Activated effector memory CD4-positive, alpha-beta T cell treated with Interleukin-2 at 50 U/mL for 16 hours (primary cell): ENCODE results near the gene ADGRG6.
"Not testable (repeated sequence)": the region's sequence is repeated elsewhere in the genome, so short reads cannot be mapped to it uniquely, and the experiment has no call there.

ENCODE experiments used
- DNase-seq: peaks from one replicate; pipeline ENCODE4 v3.0.0-alpha.2; 2020

Gene ADGRG6

GRCh38 chr6:142323377-142323776, 21.6 kb downstream of the ADGRG6 start:
- DNase-seq, result no peak

GRCh38 chr6:142324111-142324510, 22.3 kb downstream of the ADGRG6 start:
- no peak for DNase-seq

- no peak for DNase-seq
Observed at GRCh38 chr6:142325111-142325510, 23.3 kb downstream of the ADGRG6 start.

GRCh38 chr6:142326540-142326939, 24.7 kb downstream of the ADGRG6 start:
- no peak for DNase-seq

GRCh38 chr6:142328070-142328469, 26.3 kb downstream of the ADGRG6 start:
- no peak for DNase-seq

- no peak for DNase-seq
Observed at GRCh38 chr6:142329486-142330113, 27.8 kb downstream of the ADGRG6 start.

GRCh38 chr6:142331075-142331551, 29.3 kb downstream of the ADGRG6 start:
- DNase-seq, result no peak

- no peak for DNase-seq
Observed at GRCh38 chr6:142331601-142332000, 29.8 kb downstream of the ADGRG6 start.

GRCh38 chr6:142332393-142333098, 30.7 kb downstream of the ADGRG6 start:
- no peak for DNase-seq

GRCh38 chr6:142333431-142333830, 31.6 kb downstream of the ADGRG6 start:
- DNase-seq, result no peak

GRCh38 chr6:142334294-142334693, 32.5 kb downstream of the ADGRG6 start:
- DNase-seq, result no peak

GRCh38 chr6:142335415-142335814, 33.6 kb downstream of the ADGRG6 start:
- no peak for DNase-seq

- DNase-seq, result no peak
Observed at GRCh38 chr6:142336183-142336582, 34.4 kb downstream of the ADGRG6 start.

GRCh38 chr6:142336787-142337186, 35.0 kb downstream of the ADGRG6 start:
- DNase-seq, result no peak

GRCh38 chr6:142339113-142339512, 37.3 kb downstream of the ADGRG6 start:
- no peak for DNase-seq

- no peak for DNase-seq
Observed at GRCh38 chr6:142339968-142340658, 38.3 kb downstream of the ADGRG6 start.

GRCh38 chr6:142341855-142342330, 40.1 kb downstream of the ADGRG6 start:
- no peak for DNase-seq

- DNase-seq, result no peak
Observed at GRCh38 chr6:142342986-142343385, 41.2 kb downstream of the ADGRG6 start.

GRCh38 chr6:142343938-142344337, 42.1 kb downstream of the ADGRG6 start:
- no peak for DNase-seq

GRCh38 chr6:142345261-142345660, 43.5 kb downstream of the ADGRG6 start:
- DNase-seq, result no peak

- DNase-seq, result not testable (repeated sequence)
Observed at GRCh38 chr6:142346166-142346565, 44.4 kb downstream of the ADGRG6 start.

GRCh38 chr6:142349215-142349823, 47.5 kb downstream of the ADGRG6 start:
- DNase-seq, result no peak

GRCh38 chr6:142350309-142350708, 48.5 kb downstream of the ADGRG6 start:
- no peak for DNase-seq
